Measurements from ENCODE around the gene SNAI3.

GRCh38 chr16:88720396-88720970 lies 34.2 kb upstream of the SNAI3 start:
- TF ChIP-seq CTCF (IDR thresholded peaks at IDR 0.05) = no peak
- TF ChIP-seq POLR2A (IDR thresholded peaks at IDR 0.05) = no peak

All from thyroid gland (tissue), 4 donors.